ENCODE measurements around the gene ARL2. TPM values are rescaled to one million over a fixed set of nuclear protein-coding genes. Genes with fewer than 3 reads are reported as not detected.

Gene ARL2
- total RNA-seq: 103 and 116 TPM in 2 replicates

GRCh38 chr11:65013888-65014725 is at the start of gene ARL2:
TSS of gene ARL2 (plus strand) at chr11:65014160. CDS start at chr11:65014208, 48 bp downstream.

GRCh38 chr11:64971421-64972233 is 42.3 kb upstream of the ARL2 start, which contains the start of gene MAJIN:
TSS of gene MAJIN (minus strand) at chr11:64972108. CDS start at chr11:64959405, 12,703 bp downstream.

DNA sequence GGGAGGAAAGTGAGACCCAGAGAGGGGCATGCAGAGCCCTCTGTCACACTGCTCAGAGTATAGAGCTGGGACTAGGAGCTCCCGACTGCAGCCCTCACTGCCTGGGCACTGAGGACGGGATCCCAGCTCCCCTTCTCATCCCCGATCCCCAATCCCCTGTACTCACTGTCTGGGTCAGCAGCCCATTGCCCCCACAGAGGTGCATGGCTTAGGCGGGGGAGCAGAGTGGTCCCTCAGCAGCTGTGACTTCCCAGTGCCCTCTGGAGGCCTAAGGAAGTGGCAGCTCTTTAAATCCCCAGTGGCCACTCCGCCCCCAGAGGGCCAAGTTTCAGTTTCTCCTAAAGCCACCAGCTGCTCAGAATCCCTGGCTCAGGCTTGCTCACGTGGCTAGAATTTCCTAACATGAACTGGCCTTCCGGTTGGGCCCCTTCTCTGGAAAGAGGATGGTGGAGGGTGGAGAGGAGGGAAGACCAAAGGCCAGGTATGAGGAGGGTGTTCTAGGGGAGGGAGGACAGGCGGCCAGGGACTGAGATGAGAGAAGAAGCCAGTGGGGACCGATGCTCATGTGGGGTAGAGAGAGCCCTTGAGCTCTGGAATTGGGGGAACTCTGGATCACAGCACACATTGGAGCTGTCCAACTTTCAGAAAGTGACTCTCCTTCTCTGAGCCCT is 17.1 kb upstream of the ARL2 start, which contains the start of gene BATF2:
BATF2 (minus strand) TSS at position 262 of the 671 bp plus-strand sequence; CDS start at position 205, 57 bp downstream.

GRCh38 chr11:65027213-65028067 is 13.5 kb downstream of the ARL2 start, which contains the start of gene SNX15:
TSS of gene SNX15 (plus strand) at chr11:65027439. CDS start at chr11:65027538, 99 bp downstream.

DNA sequence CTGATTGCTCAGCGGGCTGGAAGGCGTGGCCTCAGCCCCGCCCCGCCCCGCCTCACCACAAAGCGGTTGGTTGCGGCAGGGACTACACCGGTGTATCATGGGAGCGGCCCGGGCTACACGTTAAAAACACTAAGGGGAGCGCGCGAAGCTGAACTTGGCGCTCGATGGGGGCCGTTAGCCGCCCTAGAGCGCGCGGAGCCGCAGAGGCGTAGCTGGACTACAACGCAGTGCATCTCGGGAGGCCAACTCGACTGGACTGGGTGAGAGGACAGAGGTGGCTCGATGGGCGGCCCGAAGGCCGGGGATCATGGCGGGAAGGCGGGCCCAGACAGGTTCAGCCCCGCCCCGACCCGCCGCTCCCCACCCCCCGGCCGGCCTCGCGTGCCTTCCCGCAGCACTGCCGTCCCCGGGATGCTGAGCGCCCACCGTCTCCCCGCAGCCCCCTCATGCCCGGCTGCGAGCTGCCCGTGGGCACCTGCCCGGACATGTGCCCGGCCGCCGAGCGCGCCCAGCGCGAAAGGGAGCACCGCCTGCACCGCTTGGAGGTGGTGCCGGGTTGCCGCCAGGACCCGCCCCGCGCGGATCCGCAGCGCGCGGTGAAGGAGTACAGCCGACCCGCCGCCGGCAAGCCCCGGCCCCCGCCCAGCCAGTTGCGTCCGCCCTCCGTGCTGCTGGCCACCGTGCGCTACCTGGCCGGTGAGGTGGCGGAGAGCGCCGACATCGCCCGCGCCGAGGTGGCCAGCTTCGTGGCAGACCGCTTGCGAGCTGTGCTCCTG is 27.1 kb downstream of the ARL2 start, which contains the start of gene SAC3D1:
SAC3D1 (plus strand) TSS at position 364 of the 776 bp plus-strand sequence; CDS start at position 447, 83 bp downstream.

DNA sequence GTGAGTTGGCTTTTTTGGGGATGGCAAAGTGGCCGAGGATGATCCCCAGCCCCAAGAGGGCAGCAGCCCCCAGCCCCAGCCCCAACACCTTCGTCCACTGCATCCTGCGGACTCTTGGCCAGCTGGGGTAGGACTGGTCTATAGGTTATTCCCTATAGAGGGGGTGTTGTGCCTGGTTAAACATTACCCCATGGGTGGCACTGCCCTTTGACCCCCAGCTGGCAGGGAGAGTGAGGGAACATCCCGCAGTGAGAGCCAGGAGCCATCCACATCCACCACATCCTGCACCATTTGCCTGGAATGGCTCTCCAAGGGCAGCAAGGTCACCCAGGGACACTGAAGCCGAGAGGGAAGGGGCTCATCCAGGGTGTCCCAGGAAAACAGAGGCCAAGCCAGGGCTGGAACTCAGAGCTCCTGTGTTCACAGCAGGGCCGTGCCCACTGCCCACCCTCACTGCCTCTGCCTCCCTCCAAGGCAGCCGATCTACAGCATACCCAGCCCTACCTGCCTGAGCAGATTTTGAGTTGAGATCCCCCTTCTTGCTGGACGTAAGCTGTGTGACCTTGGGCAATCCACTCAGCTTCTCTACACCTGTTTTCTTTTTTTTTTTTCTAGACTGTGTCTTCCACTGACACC is 44.6 kb downstream of the ARL2 start, which contains the start of gene NAALADL1:
NAALADL1 (minus strand) TSS at position 135 of the 636 bp plus-strand sequence; CDS start at position 103, 32 bp downstream.

Other genes starting within 250 kb of the ARL2 start
- 79.8 and 91.2 TPM in 2 replicates for gene SF1, start 235.6 kb upstream of the ARL2 start, total RNA-seq
- gene MAP4K2, start 210.9 kb upstream of the ARL2 start, total RNA-seq: 12.9 and 13.9 TPM in 2 replicates
- gene MEN1, start 203.6 kb upstream of the ARL2 start, total RNA-seq: 24.4 and 31.0 TPM in 2 replicates
- gene CDC42BPG, start 169.5 kb upstream of the ARL2 start, total RNA-seq: 0.07 and 0.13 TPM in 2 replicates
- 121 and 124 TPM in 2 replicates for gene EHD1, start 135.5 kb upstream of the ARL2 start, total RNA-seq
- gene ATG2A, start 97.0 kb upstream of the ARL2 start, total RNA-seq: 11.0 and 14.9 TPM in 2 replicates
- 19.4 and 28.1 TPM in 2 replicates for gene PPP2R5B, start 89.5 kb upstream of the ARL2 start, total RNA-seq
- gene GPHA2, start 78.3 kb upstream of the ARL2 start, total RNA-seq: not detected in 2 replicates
- not detected in 2 replicates for gene MAJIN, start 42.1 kb upstream of the ARL2 start, total RNA-seq
- gene BATF2, start 17.2 kb upstream of the ARL2 start, total RNA-seq: 0.13 and 0.50 TPM in 2 replicates
- gene SNX15, start 13.3 kb downstream of the ARL2 start, total RNA-seq: 10.2 and 10.3 TPM in 2 replicates
- 5.6 and 10.9 TPM in 2 replicates for gene SAC3D1, start 27.1 kb downstream of the ARL2 start, total RNA-seq
- gene NAALADL1, start 44.4 kb downstream of the ARL2 start, total RNA-seq: 22.0 and 26.3 TPM in 2 replicates
- gene CDCA5, start 69.9 kb downstream of the ARL2 start, total RNA-seq: 1.6 and 3.3 TPM in 2 replicates
- 36.3 and 45.8 TPM in 2 replicates for gene ZFPL1, start 70.1 kb downstream of the ARL2 start, total RNA-seq
- gene VPS51, start 82.1 kb downstream of the ARL2 start, total RNA-seq: 155 and 218 TPM in 2 replicates
- 9.0 and 12.6 TPM in 2 replicates for gene TM7SF2, start 97.7 kb downstream of the ARL2 start, total RNA-seq
- 6.6 and 9.7 TPM in 2 replicates for gene ZNHIT2, start 103.5 kb downstream of the ARL2 start, total RNA-seq
- gene FAU, start 108.0 kb downstream of the ARL2 start, total RNA-seq: 128 and 138 TPM in 2 replicates
- gene MRPL49, start 108.2 kb downstream of the ARL2 start, total RNA-seq: 39.9 and 55.2 TPM in 2 replicates
- 41.5 and 45.7 TPM in 2 replicates for gene SYVN1, start 120.4 kb downstream of the ARL2 start, total RNA-seq
- not detected in 2 replicates for gene SPDYC, start 156.1 kb downstream of the ARL2 start, total RNA-seq
- 155 and 188 TPM in 2 replicates for gene CAPN1, start 167.8 kb downstream of the ARL2 start, total RNA-seq
- 2.5 and 4.4 TPM in 2 replicates for gene POLA2, start 247.8 kb downstream of the ARL2 start, total RNA-seq